Gastroesophageal sphincter (tissue), 3 donors: Measurements from ENCODE around the gene IL3.

Experiments
- POLR2A ChIP-seq, 2 donors: fragments of 450-650 bp; IDR thresholded peaks; one replicate each; pipeline ENCODE4 v1.6.1; 2017; ENCODE audit warnings: antibody characterized with exemption in 2 of 2, mild to moderate bottlenecking in 2 of 2, moderate library complexity in 1 of 2
- TF ChIP-seq, protein P1 (sequence below), 4 experiments: fragments of 200-600 bp in 2 of 4; fragments of 450-650 bp in 2 of 4; sonication (generic) in 1 of 4; IDR thresholded peaks; one replicate each; pipeline ENCODE4 v1.5.1; 2017 to 2019; ENCODE audit warnings: antibody characterized with exemption in 4 of 4, mild to moderate bottlenecking in 2 of 4, moderate library complexity in 2 of 4

DNA sequence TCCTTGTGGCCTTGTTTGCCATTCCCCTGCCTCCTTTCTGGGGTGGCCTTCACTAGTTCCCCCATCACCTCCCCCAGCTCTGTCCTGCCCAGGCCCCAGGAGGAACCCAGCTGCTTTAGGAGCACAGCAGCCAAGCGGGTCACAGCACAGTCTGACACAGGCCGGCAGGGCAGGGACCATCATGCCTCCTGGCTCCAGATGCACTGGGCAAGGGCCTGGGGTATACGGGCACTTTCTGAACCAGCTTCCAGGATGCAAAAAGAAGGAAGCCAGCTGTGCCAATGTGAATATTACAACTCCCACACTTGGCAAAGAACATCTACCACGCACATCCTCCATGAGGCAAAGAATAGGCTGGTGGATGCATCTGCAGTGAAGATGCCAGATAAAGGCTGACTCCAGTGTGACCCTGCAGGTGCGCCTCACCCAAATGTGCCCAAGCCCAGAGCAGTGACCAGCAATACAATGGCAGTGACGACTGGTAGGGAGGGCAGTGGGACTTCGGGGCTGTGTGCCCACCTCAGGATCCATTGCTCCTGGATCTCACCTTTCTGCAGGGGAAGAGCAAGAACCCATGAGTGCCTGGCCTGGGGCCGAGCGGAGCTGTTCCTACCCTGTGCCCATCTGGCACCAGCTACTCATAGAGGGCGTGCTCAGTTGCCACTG, 6.3 kb upstream of the IL3 start:
- TF ChIP-seq, protein P1, sequence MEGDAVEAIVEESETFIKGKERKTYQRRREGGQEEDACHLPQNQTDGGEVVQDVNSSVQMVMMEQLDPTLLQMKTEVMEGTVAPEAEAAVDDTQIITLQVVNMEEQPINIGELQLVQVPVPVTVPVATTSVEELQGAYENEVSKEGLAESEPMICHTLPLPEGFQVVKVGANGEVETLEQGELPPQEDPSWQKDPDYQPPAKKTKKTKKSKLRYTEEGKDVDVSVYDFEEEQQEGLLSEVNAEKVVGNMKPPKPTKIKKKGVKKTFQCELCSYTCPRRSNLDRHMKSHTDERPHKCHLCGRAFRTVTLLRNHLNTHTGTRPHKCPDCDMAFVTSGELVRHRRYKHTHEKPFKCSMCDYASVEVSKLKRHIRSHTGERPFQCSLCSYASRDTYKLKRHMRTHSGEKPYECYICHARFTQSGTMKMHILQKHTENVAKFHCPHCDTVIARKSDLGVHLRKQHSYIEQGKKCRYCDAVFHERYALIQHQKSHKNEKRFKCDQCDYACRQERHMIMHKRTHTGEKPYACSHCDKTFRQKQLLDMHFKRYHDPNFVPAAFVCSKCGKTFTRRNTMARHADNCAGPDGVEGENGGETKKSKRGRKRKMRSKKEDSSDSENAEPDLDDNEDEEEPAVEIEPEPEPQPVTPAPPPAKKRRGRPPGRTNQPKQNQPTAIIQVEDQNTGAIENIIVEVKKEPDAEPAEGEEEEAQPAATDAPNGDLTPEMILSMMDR (IDR thresholded peaks at IDR 0.05) = no peak
- TF ChIP-seq POLR2A (IDR thresholded peaks at IDR 0.05) = no peak
